HG03108 (cell line): ENCODE results near the gene LYRM9.
"Not testable (repeated sequence)": the region's sequence is repeated elsewhere in the genome, so short reads cannot be mapped to it uniquely, and the experiment has no call there.

Experiments used
- ATAC-seq: cut with Tn5 transposase; IDR thresholded peaks from one replicate; pipeline ENCODE4 v1.9.1; 2021; ENCODE audit warnings: moderate library complexity; ENCODE audit not compliant: unreplicated experiment

The LYRM9 gene

DNA sequence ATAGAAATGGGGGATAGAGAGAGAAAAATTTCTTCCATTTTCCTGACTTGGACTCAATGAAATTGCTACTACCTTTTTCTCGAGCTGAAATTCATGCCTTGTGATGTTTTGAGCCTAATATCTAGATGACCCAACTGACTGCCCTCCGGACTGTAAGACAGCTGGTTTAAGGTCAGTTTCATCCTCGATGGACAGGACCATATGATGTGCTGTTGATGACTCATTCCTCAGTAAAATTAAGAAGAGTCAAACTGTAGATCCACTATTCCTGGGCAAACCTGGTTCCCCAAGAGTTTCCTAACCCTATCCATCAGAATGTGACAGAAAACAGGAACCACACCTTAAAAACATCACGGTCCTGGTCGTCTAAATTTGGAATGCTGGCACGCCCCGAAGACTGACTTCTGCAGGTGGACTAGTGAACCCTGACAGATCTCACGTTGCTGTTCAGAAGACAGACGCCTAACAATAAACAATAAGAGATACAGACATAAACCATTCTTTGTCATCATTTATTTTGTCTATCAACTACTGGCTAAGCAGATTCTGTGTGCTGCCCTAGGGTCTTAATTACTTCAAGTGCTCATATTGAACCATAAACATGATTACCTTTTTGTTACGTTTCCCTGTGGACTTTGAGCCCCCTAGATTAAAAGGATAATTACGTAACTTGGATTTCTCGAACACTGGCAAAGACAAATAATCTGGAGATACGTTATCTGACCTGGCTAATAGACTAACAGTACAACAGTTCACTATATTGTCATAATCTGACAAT, 47.7 kb downstream of the LYRM9 start:
- ATAC-seq, result no peak

DNA sequence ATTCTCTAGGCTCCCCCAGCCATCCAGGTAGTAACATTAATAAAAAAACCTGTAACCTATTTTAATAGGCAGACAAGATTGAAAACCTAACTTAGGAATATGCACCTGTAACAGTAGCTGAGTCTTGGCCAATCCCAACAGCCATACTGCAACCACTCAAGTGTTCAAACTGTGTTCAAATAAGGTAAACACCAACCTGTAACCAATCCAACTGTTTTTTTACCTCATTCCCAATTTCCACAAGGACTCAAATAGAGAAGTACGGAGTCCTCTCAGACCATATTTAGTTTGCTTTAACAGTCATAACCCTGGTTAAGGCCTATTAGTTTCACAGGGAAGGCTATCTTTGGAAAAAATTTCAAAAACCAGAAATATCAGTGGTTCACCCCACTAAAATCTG, 52.5 kb downstream of the LYRM9 start:
- ATAC-seq, result no peak

DNA sequence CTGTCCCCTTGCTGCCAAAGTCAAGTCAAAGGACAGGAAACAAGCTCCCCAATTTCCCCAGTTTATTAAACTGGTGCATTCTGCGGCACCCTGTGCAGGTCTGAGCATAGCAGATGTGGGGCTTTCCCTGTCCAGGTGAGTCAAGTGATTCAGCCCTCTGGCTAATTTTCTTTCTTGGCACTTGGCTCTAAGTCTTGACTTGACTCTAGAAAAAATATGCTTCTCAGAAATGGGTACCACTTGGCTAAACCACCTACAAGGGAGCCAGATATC, 52.8 kb downstream of the LYRM9 start:
- not testable (repeated sequence) for ATAC-seq

DNA sequence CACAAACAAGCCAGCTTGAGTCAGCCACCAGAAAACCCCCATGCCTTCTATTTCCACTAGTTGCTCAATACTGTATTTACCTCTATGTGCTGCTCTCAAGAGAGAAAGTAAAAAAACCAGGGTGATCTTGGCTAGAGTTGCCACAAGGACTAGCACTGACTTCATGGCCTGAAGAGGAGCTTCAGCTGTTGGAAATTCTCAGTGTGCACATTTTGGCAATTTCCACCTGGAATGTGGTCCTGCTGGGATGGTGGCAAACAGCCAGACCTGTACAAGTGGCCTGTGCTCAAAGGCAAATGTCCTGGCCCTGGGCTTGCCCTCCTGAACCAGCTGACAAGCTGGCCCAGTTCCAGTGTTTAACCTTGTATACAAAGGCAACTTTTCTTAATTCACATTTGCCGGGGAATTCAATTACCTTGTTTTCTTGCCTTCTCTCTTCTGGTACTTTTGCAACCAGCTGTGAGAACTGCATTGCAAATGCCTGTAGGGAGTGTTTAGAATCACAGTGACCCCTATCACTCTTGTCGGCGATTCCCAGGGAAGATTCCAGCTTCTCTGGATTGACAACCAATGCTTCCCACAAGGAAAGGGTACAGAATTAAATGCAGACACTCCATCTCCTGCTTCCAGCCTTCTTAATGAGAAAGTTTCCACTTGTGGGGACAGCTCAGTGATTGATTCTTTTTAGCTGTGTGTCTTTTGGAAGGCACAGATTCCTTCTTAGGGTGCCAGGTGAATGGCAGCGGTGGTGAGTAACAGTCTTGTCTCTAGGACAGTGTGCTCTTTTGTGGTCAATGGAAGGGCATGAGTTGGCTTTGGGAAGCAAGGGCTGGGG, 53.4 kb downstream of the LYRM9 start:
- not testable (repeated sequence) for ATAC-seq

DNA sequence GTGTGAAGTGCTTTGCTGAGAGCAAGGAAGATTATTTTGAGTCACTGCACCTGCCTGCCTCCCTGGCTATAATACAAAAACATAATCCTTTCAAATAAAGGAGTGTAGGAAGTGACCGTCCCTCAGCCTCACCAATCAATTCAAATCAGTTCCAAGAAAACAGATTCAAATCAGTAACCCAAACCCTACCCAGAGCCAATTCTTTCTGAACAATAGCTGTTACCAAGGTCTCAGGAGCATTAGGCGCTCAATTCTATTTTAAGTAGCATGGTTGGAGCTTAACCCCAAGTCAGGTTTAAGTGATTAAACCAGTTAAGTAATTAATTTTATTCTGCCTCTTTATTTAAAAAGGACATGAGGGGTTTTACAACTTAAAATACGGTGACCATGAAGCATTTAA, 54.6 kb downstream of the LYRM9 start:
- ATAC-seq, result not testable (repeated sequence)

DNA sequence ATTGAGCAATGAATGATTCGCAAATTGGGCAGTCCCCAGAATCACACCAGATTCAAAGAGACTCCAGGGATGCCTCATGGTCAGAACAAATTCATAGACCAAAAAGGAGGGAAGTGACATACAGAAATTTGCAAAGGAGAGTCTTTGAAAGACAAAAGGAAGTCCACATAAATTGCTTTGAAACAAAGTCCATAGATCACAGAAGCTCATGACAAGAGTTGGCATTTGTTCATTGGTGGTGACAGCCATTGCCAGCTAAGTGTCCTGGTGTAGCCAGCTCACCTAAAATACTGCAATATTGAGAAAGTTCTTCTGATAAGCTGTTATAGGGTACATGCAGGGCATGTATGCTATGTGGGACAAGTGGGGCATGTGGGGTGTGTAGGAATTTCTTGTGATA, 55.4 kb downstream of the LYRM9 start:
- ATAC-seq, result not testable (repeated sequence)

DNA sequence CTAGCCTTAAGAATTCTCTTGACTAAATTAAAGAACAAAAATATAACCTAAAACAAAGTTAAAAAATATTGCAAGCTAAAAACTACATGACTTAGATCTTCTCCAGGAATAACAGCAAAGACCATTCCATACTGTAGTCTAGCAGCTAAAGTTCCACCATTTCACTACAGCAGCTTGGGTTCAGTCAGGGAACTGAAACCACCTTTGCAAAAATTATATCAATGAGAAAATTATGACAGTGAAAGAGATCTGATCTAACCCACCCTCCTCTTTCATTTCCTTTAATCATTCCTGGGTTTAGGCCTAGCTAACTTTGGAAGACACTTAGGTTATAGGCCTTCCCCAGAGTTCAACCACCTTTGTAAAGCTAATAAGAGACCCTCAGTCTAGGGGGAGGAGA, 56.5 kb downstream of the LYRM9 start:
- no peak for ATAC-seq

DNA sequence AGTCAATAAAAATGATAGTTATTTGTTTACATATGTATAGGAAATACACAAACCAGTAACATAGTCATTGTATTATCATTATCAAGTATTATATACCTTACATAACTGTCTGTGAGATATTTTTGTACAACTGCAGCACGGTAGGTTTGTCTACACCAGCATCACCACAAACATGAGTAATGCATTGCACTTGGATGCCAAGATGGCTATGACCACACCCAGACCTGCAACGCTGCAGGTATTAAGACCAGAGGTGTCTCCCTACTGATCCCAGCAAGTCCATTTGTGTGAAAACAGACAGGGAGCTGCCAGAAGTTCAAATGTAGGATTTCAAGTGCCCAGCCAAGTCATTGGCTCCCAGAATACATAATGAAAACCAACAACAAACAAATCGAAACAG, 58.6 kb downstream of the LYRM9 start:
- no peak for ATAC-seq

DNA sequence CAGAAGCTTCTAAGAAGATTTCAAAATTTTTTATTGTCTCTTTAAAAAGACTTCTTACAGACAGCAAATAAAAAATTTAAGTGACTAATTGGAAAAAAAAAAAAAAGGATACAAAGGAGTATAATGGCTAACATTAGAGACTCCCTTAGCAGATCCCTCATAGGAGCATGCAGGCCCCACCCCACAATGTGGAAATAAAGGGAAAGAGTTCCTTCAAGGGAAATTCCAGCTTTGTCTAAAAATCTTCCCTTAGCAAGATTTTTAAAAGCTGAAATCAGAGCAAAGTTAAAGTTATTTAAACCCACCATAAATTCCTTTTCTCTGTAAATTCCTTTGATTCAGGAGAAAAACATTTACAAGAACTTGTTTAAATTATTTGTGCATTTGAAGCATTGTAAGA, 60.3 kb downstream of the LYRM9 start:
- ATAC-seq, result no peak

DNA sequence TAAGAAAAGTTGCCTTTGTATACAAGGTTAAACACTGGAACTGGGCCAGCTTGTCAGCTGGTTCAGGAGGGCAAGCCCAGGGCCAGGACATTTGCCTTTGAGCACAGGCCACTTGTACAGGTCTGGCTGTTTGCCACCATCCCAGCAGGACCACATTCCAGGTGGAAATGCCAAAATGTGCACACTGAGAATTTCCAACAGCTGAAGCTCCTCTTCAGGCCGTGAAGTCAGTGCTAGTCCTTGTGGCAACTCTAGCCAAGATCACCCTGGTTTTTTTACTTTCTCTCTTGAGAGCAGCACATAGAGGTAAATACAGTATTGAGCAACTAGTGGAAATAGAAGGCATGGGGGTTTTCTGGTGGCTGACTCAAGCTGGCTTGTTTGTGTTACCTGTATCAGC, 63.3 kb downstream of the LYRM9 start:
- ATAC-seq, result not testable (repeated sequence)

DNA sequence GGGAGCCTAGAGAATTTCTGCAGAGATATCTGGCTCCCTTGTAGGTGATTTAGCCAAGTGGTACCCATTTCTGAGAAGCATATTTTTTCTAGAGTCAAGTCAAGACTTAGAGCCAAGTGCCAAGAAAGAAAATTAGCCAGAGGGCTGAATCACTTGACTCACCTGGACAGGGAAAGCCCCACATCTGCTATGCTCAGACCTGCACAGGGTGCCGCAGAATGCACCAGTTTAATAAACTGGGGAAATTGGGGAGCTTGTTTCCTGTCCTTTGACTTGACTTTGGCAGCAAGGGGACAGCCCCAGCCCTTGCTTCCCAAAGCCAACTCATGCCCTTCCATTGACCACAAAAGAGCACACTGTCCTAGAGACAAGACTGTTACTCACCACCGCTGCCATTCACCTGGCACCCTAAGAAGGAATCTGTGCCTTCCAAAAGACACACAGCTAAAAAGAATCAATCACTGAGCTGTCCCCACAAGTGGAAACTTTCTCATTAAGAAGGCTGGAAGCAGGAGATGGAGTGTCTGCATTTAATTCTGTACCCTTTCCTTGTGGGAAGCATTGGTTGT, 63.9 kb downstream of the LYRM9 start:
- ATAC-seq, result not testable (repeated sequence)
